SK-N-DZ (cell line): Measurements from ENCODE around the gene FFAR3.
"Not testable (repeated sequence)": the region's sequence is repeated elsewhere in the genome, so short reads cannot be mapped to it uniquely, and the experiment has no call there.

Source experiments
- DNase-seq: peaks from one replicate; pipeline ENCODE4 v3.0.0-alpha.2; 2015; ENCODE audit warnings: low spot score

The FFAR3 gene

DNA sequence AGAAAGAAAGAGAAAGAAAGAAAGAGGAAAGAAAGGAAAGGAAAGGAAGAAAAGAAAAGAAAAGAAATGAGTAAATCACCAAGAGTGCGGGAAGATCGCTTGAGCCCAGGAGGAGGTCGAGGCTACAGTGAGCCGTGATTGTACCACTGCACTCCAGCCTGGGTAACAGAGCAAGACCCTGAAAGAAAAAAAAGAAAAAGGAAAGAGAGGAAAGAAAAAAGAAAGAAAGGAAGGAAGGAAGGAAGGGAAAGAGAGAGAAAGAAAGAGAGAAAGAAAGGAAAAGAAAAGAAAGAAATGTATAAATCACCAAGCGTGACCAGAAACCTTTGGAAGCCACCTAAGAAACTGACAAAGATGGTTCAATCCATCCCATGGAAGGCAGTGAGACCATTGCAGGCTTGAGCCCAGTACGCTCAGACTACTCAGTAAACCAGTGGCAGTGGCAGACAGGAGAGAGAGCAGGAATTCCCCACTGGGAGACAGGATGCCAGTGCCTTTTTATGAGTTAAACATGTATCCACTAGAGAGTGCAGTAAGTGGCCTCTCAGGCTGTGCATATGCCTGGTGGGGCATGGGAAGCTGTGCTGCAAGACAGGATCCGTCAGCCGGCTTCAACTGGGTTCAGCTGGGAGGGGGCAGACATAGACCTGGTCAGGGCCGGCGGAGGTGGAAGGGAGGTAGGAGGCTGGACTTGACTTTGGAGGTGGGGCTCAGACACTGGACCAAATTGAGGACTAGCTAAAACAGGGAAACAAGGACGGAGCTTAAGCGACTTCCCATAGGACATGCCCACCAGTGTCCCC lies 17.4 kb downstream of the FFAR3 start:
- no peak for DNase-seq

DNA sequence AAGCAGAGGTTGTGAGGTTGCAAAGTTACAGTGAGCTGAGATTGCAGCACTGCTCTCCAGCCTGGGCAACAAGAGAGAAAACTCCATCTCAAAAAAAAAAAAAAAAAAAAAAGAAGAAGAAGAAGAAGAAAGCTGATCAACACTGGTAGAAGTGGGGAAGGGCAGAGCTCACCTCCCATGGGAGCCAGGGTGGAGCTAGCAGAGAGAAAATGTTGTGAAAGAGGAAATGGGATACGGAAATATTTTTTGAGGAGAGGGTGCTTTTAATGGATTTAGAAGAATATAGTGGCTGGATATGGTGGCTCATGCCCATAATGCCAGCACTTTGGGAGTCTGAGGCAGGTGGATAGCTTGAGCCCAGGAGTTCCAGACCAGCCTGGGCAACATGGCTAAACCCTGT lies 19.4 kb downstream of the FFAR3 start:
- no peak for DNase-seq

DNA sequence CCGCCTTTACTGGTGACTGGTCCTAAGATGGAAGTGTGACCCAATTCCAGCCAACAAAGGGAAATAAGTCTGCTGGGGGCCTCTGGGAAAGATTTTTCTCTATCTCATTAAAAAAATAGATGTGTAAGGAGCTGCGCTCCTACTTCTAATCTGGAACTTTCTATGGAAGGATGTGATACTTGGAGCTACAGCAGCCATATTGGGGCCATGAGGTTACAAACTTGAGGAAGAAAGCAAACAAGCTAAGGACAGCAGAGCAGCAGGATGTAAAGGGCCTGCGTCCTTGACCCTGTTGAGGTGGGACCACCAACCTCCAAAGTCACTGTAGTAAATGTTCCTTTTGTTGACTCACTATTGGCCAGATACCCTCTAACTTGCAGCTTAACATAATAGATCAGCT lies 20.1 kb downstream of the FFAR3 start:
- no peak for DNase-seq

DNA sequence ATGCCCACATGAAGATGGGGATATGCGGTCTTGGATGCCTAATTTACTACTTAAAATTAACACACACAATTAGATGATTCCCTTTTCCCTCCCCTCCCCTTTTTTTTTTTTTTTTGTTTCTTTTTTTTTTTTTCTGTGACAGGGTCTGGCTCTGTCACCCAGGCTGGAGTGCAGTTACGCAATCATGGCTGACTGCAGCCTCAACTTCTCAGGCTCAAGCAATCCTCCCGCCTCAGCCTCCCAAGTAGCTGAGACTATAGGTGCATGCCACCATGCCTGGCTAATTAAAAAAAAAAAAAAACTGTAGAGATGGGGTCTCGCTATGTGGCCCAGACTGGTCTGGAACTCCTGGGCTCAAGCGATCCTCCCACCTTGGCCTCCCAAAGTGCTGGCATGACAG lies 21.3 kb downstream of the FFAR3 start:
- not testable (repeated sequence) for DNase-seq

DNA sequence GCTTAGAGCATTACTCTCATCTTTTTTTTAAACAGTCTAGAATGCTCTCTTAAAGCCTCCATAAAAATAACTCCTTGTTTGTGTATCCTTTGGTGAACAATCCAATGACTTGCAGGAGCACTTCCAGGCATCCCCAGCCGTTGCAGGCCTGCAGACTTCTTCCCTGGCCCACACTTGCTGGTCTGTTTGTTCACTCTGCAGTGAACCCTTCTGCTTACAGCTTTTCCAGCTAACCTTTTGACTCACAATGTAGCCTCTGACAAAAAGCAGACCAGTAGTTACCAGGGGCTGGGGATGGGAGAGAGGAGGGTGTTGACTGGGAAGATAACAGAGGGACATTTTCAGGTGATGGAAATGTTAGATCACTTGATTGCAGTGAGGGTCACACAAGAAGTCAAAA lies 21.7 kb downstream of the FFAR3 start:
- DNase-seq = no peak

DNA sequence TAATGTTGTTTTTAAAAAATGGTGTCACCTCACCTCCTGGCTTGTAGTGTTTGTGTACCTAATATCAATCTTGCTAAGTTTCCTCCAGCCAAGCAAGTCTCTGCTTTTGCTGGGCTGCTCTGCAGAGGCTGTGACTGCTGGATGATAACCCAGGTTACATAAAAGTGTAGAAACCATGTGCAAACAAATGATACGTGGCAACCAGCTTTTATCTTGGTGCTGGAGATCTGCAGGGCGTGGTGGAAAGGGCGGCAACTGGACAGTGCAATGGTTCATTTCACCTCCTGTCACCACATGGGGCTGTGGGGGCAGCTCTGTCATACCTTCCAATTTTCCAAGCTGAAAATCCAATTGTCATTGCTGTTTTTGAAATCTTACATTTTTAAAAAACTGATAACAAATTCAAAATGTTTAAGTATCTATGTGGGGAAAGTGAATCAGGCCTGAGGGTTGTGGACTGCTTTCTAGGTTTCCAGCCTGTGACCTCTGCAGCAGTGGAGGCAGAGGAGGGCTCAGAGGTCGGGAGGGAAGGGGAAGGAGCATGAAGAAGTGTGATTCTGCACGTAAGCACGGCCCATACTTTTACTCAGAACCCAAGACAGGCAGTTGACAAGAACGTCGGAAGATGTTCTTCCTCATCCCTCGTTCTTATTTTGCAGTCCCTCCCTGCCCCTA lies 22.3 kb downstream of the FFAR3 start:
- no peak for DNase-seq

DNA sequence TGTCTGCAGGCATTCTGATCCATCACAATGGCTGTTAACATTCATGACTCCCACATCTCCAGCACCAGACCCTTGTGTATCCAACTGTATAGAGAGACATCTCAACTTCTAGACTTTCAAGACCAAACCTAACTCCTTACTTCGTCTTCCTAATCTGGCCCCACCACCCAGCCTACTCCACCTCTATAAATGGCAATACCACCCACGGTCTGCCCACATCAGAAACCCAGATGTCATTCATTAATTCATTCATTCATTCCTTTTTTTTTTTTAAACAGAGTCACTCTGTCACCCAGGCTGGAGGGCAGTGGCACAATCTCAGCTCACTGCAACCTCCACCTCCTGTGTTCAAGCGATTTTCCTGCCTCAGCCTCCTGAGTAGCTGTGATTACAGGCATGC lies 23.1 kb downstream of the FFAR3 start:
- no peak for DNase-seq

DNA sequence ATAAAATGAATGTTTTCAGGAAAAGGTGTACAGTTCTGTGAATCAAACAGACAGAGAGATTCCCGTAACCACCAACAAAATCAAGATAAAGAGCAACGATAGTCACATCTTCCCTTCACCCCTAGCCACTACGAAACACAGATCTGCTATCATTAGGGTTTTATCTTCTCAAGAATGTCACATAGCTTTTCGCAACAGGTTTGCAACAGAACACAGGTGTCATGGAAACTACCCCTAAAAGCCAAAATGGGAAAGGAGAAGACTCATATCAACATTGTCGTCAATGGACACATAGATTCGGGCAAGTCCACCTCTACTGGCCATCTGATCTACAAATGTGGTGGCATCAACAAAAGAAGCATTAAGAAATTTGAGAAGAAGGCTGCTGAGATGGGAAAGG lies 23.7 kb downstream of the FFAR3 start:
- no peak for DNase-seq

DNA sequence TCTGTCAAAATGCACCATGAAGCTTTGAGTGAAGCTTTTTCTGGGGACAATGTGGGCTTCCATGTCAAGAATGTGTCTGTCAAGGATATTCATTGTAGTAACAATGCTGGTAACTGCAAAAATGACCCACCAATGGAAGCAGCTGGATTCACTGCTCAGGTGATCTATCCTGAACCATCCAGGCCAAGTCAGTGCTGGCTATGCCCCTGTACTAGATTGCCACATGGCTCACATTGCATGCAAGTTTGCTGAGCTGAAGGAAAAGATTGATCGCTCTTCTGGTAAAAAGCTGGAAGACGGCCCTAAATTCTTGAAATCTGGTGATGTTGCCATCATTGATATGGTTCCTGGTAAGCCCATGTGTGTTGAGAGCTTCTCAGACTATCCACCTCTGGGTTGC lies 25.3 kb downstream of the FFAR3 start:
- DNase-seq = no peak

DNA sequence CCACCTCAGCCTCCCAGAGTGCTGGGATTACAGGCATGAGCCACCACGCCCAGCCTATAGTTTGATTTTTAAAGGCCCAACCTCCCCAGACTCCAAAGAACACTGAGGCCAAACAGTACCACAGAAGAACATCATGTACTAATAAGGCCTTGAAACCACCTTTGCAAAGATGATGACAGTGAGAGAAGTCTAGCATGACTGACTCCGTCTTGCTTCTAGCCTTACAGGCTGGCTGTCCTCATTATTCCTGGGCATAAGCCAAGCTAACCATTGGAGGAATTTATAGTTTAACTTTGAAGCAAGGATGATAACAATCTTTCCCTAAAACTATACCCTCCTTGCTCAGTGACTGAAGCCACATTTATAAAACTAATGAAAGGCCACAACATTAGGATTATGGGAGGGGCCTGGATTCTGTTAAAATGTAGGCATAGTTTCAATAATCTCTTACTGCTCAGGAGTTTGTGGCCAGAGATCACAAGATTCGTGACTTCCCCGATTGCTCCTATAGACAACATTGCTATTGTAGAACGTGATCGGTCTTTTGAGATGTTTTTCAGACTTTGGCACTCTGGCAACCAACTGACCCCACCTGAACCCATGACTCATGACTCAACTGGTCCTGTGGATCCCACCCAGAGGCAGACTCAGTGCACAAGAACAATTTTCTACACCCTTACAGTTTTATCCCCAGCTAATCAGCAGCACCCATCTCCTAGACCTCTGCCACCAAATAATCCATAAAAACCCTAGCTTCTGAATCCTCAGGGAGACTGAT lies 30.2 kb downstream of the FFAR3 start:
- DNase-seq = no peak

DNA sequence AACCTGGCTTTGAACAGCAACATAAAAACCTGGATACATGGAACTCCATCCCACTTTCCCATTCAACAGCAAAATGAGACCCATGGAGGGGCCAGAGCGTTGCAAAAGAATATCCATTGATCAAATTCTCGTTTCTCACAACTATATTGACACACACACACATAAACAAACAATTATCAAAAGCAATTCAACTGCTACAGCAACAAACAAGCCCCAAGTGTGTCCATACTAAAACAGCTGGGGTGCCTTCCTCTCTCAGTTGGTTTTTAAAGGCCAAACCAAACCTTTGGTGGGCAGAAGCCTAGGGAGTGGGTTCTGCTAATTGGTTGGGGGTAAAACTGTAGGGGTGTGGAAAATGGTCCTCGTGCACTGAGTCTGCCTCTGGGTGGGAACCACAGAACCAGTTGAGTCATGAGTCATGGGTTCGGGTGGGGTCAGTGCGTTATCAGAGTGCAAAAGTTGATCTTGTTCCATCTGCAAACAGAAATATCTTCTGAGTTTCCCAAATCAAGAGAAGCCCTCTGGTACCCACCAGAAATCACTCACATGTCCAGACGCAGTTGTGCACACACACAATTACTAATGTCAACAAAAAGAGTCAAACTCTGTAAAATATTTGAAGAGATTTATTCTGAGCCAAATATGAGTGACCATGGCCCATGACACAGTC lies 31.1 kb downstream of the FFAR3 start:
- DNase-seq = no peak

DNA sequence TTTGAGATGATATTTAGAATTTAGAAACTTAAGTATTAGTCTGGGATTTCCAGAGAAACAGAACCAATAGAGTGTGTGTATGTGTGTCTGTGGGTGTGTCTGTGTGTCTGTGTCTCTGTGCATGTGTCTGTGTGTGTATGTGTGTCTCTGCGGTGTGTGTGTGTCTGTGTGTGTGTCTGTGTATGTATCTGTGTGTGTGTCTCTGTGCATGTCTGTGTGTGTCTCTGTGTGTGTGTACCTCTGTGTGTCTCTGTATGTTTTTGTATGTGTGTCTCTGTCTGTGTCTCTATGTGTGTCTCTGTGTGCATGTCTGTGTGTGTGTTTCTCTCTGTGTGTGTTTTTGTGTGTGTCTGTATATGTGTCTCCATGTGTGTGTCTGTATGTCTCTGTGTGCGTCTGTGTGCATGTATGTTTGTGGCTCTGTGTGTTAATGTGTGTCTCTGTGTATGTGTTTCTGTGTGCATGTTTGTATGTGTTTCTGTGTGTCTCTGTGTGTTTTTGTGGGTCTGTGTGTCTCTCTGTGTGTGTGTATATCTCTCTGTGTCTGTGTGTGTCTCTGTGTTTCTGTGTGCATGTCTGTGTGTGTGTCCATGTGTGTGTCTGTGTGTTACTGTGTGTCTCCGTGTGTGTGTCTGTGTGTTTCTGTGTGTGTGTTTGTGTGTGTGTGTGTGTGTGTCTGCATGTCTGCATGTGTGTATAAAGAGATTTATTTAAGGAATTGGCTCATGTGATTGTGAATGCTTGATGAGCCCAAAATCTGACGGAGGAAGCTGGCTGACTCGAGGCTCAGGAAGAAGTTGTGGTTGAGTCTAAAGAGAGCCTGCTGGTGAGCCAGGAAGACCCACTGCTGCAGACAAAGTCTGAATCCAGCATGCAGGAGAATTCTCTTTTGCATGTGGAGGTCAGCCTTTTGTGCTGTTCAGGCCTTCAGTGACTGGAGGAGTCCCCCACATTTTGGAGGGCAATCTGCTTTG lies 34.8 kb downstream of the FFAR3 start:
- no peak for DNase-seq

DNA sequence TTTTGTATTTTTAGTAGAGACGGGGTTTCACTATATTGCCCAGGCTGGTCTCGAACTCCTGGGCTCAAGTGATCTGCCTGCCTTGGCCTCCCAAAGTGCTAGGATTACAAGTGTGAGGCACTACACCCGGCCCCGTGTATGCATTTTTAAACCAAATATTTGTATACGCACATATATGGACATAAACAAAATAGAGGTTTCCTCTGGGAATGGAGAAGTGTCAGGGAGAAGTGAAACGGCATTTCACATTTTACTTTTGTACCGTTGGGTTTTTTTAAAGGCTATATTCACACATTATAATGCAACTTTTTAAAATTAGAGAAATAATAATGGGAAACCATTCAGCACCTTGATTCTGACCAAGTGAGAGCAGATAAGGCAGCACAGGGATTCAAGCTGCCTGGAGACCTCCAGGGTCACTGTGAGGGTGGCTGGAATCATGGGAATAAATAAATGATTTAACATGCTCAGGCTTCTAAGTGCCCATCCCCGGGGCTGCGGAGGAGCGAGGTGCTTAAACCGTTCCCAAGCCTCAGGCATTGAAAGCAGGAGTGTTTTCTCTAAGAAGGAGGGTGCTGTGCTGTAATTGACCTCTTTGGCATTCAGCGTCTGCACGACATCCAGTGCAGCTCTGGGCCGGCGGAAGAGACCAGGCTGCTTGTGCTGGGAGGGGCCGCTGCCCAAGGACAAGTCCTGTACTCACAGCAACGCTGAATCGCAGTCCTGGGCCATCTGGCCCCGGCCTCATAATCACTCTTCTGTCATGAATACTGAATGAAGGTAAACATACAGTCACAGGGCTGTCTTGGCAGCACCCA lies 37.3 kb downstream of the FFAR3 start:
- DNase-seq = no peak

DNA sequence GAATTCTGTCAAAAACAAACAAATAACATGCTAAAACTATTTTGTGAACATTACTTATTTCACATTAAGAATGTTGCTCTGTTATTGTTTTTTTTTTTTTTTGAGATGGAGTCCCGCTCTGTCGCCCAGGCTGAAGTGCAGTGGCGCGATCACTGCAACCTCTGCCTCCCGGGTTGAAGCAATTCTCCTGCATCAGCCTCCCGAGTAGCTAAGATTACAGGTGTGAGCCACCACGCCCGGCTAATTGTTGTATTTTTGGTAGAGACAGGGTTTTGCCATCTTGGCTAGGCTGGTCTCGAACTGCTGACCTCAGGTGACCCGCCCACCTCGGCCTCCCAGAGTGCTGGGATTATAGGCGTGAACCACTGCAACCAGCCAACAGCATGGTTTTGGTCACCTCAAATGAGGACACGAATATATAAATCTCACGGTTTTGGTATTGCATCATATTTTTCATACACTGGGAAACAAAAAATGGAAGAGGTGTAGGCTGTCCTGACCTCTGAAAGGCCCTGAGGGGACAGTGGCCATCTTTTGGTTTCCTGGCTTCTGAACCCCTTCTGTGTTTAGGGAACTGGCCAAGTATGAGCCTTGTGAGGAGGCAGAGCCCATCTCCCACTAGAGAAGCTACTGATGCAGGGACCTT lies 38.1 kb downstream of the FFAR3 start:
- DNase-seq = no peak

DNA sequence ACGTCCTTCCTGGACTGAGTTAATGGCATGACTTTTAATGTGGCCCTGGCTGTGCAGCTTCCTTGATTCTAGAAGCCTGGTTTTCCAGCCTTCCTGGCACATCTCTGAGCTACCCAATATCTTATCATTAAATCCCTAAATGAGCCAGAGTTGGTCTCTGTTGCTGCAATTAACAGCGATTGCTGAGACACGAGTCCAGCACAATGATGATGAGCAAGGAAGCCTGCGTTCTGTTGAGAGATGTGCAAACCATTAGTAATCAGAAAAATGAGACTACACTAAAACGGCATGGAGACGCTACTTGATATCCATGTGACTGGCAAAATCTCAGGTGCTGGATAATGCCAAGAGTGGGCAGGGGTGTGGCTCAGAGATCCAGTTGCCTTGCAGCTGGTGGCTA lies 38.8 kb downstream of the FFAR3 start:
- DNase-seq = no peak

DNA sequence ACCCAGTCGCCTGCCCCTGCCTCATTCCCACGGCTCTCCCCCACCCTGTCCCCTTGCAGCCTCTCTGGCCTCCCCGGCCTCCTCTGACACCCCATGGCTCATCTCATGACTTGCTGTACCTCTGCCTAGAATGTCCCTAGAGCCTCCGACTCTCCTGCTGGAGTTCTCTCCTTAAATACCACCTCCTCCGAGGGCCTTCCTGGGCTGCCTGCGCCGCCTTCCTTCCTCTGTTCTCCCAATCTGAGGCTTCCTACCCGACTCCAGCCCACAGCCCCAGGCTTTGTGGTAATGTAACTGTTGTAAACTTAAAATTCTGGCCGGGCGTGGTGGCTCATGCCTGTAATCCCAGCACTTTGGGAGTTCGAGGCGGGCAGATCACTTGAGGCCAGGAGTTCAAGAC lies 40.3 kb downstream of the FFAR3 start:
- DNase-seq = no peak

DNA sequence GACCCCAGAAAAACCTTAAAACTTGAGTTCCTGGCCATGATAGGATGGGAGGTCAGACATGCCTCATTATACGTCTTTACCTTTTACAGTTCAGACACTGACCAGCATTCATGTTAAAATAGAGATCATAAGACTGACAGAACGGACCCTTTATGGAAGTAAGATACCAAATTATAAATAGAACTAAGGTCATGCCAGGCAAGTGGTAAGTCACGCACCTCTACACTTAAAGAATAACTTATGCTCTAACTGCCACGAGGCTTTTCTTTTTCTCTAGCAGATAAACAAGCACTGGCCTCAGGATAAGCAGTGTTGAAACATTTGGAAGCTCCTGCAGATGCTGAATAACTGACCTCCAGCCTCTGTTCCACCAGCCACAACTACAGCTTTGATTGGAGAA lies 41.0 kb downstream of the FFAR3 start:
- DNase-seq = no peak

DNA sequence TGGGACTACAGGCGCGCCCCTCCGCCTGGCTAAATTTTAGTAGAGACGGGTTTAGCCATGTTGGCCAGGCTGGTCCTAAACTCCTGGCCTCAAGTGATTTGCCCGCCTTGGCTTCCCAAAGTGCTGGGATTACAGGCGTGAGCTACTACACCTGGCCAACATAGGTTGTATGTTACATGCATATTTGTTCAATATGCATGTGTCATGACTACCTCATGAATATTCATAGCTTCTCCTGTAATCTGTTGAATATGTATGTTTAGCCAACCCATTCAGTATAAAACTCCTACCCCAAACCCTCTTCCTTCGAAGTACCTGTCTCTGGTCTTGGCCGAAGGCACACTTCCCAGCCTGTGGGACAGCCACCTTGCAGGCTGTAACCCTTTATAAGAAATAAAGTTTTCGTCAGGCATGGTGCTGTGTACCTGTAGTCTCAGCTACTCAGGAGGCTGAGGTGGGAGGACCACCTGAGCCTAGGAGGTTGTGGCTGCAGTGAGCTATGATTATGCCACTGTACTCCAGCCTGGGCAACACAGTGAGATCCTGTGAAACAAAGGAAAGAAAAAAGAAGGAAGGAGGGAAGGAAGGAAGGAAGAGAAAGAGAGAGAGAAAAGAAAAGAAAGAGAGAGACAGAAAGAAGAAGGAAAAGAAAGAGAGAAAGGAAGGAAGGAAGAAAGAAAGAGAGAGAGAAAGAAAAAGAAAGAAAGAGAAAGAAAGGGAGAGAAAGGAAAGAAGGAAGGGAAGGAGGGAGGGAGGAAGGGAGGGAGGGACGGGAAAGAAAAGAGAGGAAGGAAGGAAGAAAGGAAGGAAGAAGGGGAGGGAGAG lies 41.9 kb downstream of the FFAR3 start:
- no peak for DNase-seq

DNA sequence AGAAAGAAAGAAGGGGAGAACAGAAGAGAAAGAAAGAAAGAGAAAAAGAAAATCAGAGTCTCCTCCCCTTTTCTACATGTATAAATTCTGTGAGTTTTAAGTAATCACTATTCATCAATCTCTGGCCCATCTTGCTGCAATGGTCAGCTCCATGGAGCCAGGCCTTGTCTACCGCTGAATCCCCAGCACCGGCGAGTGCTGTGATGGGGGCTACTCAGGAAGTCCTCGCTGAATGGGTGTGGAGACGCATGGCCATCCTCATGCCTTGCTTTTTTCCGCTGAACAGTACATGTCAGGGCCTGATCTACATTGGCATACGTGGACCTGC lies 42.5 kb downstream of the FFAR3 start:
- DNase-seq = no peak
